Neural cell (in vitro differentiated cells): ENCODE data around the gene OBI1. TPM values are rescaled to one million over a fixed set of nuclear protein-coding genes. Genes with fewer than 3 reads are reported as not detected.

Experiments
- H2AFZ ChIP-seq: fragments of 200-600, 300-800 bp; sonication (generic), shearing (Covaris generic); 2 replicates; pipeline ENCODE4 v1.6.0; 2014; ENCODE audit warnings: low read depth, mild to moderate bottlenecking, antibody characterized with exemption, low read length, moderate library complexity
- H3F3A ChIP-seq: fragments of 200-600 bp; shearing (Covaris generic); 2 replicates; pipeline ENCODE4 v1.6.1; 2016; ENCODE audit warnings: mild to moderate bottlenecking, moderate library complexity, mixed read lengths, antibody characterized with exemption, low read length; ENCODE audit not compliant: insufficient read depth, poor library complexity, severe bottlenecking
- H3K27ac ChIP-seq: fragments of 200-600, 300-800 bp; sonication (generic), shearing (Covaris generic); 2 replicates; pipeline ENCODE4 v1.5.1; 2014; ENCODE audit warnings: mild to moderate bottlenecking, low read length, moderate library complexity
- H3K27me3 ChIP-seq: fragments of 300-800, 200-600 bp; sonication (generic), shearing (Covaris generic); 2 replicates; pipeline ENCODE4 v1.6.0; 2014; ENCODE audit warnings: mild to moderate bottlenecking, low read depth, low read length, moderate library complexity; ENCODE audit not compliant: insufficient read depth
- H3K36me3 ChIP-seq: fragments of 300-800, 200-600 bp; sonication (generic), shearing (Covaris generic); 2 replicates; pipeline ENCODE4 v1.5.1; 2014; ENCODE audit warnings: mild to moderate bottlenecking, antibody characterized with exemption, low read length, moderate library complexity; ENCODE audit not compliant: insufficient read depth
- H3K4me2 ChIP-seq: fragments of 300-800, 200-600 bp; sonication (generic), shearing (Covaris generic); 2 replicates; pipeline ENCODE4 v1.6.0; 2014; ENCODE audit warnings: mild to moderate bottlenecking, low read length
- H3K4me3 ChIP-seq: fragments of 300-800, 200-600 bp; sonication (generic), shearing (Covaris generic); 2 replicates; pipeline ENCODE4 v1.5.1; 2014; ENCODE audit warnings: mild to moderate bottlenecking, low read length, moderate library complexity
- H3K79me2 ChIP-seq: fragments of 200-600 bp; shearing (Covaris generic); replicated peaks from 2 replicates; pipeline ENCODE4 v1.6.0; 2014; ENCODE audit warnings: mild to moderate bottlenecking, low read length, moderate library complexity; ENCODE audit not compliant: insufficient read depth
- H3K9ac ChIP-seq: fragments of 300-800, 200-600 bp; sonication (generic), shearing (Covaris generic); 2 replicates; pipeline ENCODE4 v1.6.1; 2016; ENCODE audit warnings: mild to moderate bottlenecking, low read length, mixed read lengths
- H3K9me2 ChIP-seq: fragments of 200-600 bp; shearing (Covaris generic); 2 replicates; pipeline ENCODE4 v1.6.1; 2016; ENCODE audit warnings: mild to moderate bottlenecking, low read length, mixed read lengths; ENCODE audit not compliant: insufficient read depth
- H3K9me3 ChIP-seq: fragments of 200-600, 300-800 bp; sonication (generic), shearing (Covaris generic); 2 replicates; pipeline ENCODE4 v1.6.1; 2016; ENCODE audit warnings: mild to moderate bottlenecking, mixed run types, low read length, moderate library complexity, mixed read lengths
- H4K20me1 ChIP-seq: fragments of 200-600 bp; shearing (Covaris generic); 2 replicates; pipeline ENCODE4 v1.6.1; 2016; ENCODE audit warnings: mild to moderate bottlenecking, mixed run types; ENCODE audit not compliant: insufficient read depth
- EP300 ChIP-seq: fragments of 450-650 bp; conservative IDR thresholded peaks from 2 replicates; pipeline ENCODE4 v1.6.1; 2014; ENCODE audit warnings: antibody characterized with exemption, mild to moderate bottlenecking, moderate library complexity; ENCODE audit not compliant: poor library complexity, severe bottlenecking
- EZH2 ChIP-seq: fragments of 200-600, 300-800 bp; shearing (Covaris generic), sonication (generic); IDR thresholded peaks from 2 replicates; pipeline ENCODE4 v1.6.1; 2014; ENCODE audit warnings: antibody characterized with exemption, low read length, borderline replicate concordance, mild to moderate bottlenecking; ENCODE audit not compliant: insufficient read depth, poor library complexity, severe bottlenecking
- MXI1 ChIP-seq: fragments of 450-650 bp; conservative IDR thresholded peaks from 2 replicates; pipeline ENCODE4 v1.6.1; 2014; ENCODE audit warnings: antibody characterized with exemption, mild to moderate bottlenecking; ENCODE audit not compliant: poor library complexity, severe bottlenecking
- POLR2AphosphoS5 ChIP-seq: IDR thresholded peaks from 2 replicates; pipeline ENCODE4 v1.6.1; 2012
- RAD21 ChIP-seq: fragments of 450-650 bp; conservative IDR thresholded peaks from 2 replicates; pipeline ENCODE4 v1.6.1; 2014; ENCODE audit warnings: antibody characterized with exemption, mild to moderate bottlenecking, moderate library complexity
- REST ChIP-seq: IDR thresholded peaks from 2 replicates; pipeline ENCODE4 v1.6.1; 2012; ENCODE audit warnings: borderline replicate concordance
- SMC3 ChIP-seq: fragments of 450-650 bp; conservative IDR thresholded peaks from 2 replicates; pipeline ENCODE4 v1.6.1; 2014; ENCODE audit warnings: antibody characterized with exemption, mild to moderate bottlenecking, moderate library complexity; ENCODE audit not compliant: poor library complexity
- TAF1 ChIP-seq: IDR thresholded peaks from 2 replicates; pipeline ENCODE4 v1.6.1; 2012; ENCODE audit warnings: low read depth
- polyA plus RNA-seq: library from polyadenylated mRNA; depleted of rRNA; stranded (reverse); fragments of >200 nt; gene quantifications from 2 replicates; pipeline ENCODE4 v1.2.3, GENCODE V29; 2014
- TF ChIP-seq, protein P1 (sequence below): fragments of 450-650 bp; IDR thresholded peaks from 2 replicates; pipeline ENCODE4 v1.5.1; 2014; ENCODE audit warnings: antibody characterized with exemption, mild to moderate bottlenecking, moderate library complexity; ENCODE audit not compliant: poor library complexity, severe bottlenecking

Gene OBI1
- polyA plus RNA-seq, 1 donor from 2014 or later, result 40.1 TPM

DNA sequence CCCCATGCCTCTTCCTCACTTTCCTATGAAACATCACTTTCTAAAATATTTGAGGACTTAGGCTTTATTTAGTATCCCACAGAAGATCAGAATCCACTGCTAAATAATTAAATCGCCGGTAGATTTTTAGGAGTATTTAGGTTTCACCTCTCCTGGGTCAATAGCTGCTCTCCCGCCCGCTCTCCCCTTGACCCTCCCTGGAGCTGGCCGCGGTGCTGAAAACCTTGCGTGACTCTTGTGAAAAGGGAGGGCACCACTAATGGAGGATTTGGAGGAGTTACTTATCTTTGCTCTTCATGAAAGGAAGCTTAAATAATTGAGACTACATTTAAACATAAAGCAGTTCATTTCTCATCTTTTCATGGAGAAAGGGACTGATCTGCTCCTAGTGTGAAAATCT is 69.7 kb downstream of the OBI1 start:
- Histone ChIP-seq H3K27ac (no peak overlapping the region), H3K79me2 (no peaks in the 10 kb centered on the region), H3K4me3 (no peak overlapping the region), H3F3A (no peaks in the 10 kb centered on the region), H4K20me1 (no peaks in the 10 kb centered on the region), H3K9ac (no peak overlapping the region), H3K4me2 (no peak overlapping the region), H2AFZ (no peak overlapping the region), H3K9me3 (peaks cover 3% of the 10 kb centered on the region), H3K36me3 (no peaks in the 10 kb centered on the region), H3K9me2 (no peaks in the 10 kb centered on the region), H3K27me3 (peaks cover 95% of the 10 kb centered on the region)
- TF ChIP-seq MXI1 (no peak), RAD21 (no peak), REST (peak; percentile 51)

- H3K27ac ChIP-seq, result no peak overlapping the region
- H3K27me3 ChIP-seq, result peaks cover 77% of the 10 kb centered on the region
- no peaks in the 10 kb centered on the region for H3F3A ChIP-seq
- no peak overlapping the region for H3K9ac ChIP-seq
- H2AFZ ChIP-seq, result no peak overlapping the region
- H3K9me3 ChIP-seq, result peaks cover 3% of the 10 kb centered on the region
- no peaks in the 10 kb centered on the region for H3K79me2 ChIP-seq
- no peaks in the 10 kb centered on the region for H3K9me2 ChIP-seq
- no peak overlapping the region for H3K4me3 ChIP-seq
- no peak for TF ChIP-seq EZH2
- no peak for TF ChIP-seq REST
- TF ChIP-seq MXI1, result no peak
- TF ChIP-seq RAD21, result no peak
- TF ChIP-seq, protein P1, sequence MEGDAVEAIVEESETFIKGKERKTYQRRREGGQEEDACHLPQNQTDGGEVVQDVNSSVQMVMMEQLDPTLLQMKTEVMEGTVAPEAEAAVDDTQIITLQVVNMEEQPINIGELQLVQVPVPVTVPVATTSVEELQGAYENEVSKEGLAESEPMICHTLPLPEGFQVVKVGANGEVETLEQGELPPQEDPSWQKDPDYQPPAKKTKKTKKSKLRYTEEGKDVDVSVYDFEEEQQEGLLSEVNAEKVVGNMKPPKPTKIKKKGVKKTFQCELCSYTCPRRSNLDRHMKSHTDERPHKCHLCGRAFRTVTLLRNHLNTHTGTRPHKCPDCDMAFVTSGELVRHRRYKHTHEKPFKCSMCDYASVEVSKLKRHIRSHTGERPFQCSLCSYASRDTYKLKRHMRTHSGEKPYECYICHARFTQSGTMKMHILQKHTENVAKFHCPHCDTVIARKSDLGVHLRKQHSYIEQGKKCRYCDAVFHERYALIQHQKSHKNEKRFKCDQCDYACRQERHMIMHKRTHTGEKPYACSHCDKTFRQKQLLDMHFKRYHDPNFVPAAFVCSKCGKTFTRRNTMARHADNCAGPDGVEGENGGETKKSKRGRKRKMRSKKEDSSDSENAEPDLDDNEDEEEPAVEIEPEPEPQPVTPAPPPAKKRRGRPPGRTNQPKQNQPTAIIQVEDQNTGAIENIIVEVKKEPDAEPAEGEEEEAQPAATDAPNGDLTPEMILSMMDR, result no peak
- no peak for TF ChIP-seq EP300
- no peak for TF ChIP-seq SMC3
- TF ChIP-seq POLR2AphosphoS5, result no peak
- no peak for TF ChIP-seq TAF1
- H4K20me1 ChIP-seq, result no peaks in the 10 kb centered on the region
- H3K36me3 ChIP-seq, result no peaks in the 10 kb centered on the region
- no peak overlapping the region for H3K4me2 ChIP-seq
Observed at GRCh38 chr13:78587395-78587794, 71.6 kb downstream of the OBI1 start.
